Activated CD4-positive, alpha-beta T cell treated with anti-CD3 and anti-CD28 coated beads, Interleukin-2, amount 10 ng/mL, durations not matched to agents 24 days and 14 days (primary cell): ENCODE results near the gene PRDX6. TPM values are rescaled to one million over a fixed set of nuclear protein-coding genes. Genes with fewer than 3 reads are reported as not detected.

ENCODE experiments used
- DNase-seq: peaks from one replicate; pipeline ENCODE4 v3.0.0; 2022
- H3K27ac Mint-ChIP-seq: one replicate; pipeline ENCODE4 v1.8.0; 2022; ENCODE audit warnings: mild to moderate bottlenecking, mixed read lengths
- H3K27me3 Mint-ChIP-seq: one replicate; pipeline ENCODE4 v1.8.0; 2022; ENCODE audit warnings: mixed read lengths
- H3K36me3 Mint-ChIP-seq: one replicate; pipeline ENCODE4 v1.8.0; 2022; ENCODE audit warnings: low read depth, mild to moderate bottlenecking, mixed read lengths
- H3K4me1 Mint-ChIP-seq: one replicate; pipeline ENCODE4 v1.8.0; 2021; ENCODE audit warnings: mixed read lengths
- H3K4me3 Mint-ChIP-seq: one replicate; pipeline ENCODE4 v1.8.0; 2022; ENCODE audit warnings: mild to moderate bottlenecking, moderate library complexity, mixed read lengths
- H3K9me3 Mint-ChIP-seq: one replicate; pipeline ENCODE4 v1.8.0; 2021; ENCODE audit warnings: mixed read lengths
- intact Hi-C: fragments of 100-400 bp; cut with micrococcal nuclease; formaldehyde crosslinking; loops from one replicate; pipeline ENCODE4 v1.15.1; 2023
- total RNA-seq: library from RNA; stranded (reverse); gene quantifications from 2 replicates; pipeline ENCODE4 v1.2.3, GENCODE V29; 2022

Gene PRDX6, protein sequence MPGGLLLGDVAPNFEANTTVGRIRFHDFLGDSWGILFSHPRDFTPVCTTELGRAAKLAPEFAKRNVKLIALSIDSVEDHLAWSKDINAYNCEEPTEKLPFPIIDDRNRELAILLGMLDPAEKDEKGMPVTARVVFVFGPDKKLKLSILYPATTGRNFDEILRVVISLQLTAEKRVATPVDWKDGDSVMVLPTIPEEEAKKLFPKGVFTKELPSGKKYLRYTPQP
- total RNA-seq: 127 and 131 TPM in 2 replicates

DNA sequence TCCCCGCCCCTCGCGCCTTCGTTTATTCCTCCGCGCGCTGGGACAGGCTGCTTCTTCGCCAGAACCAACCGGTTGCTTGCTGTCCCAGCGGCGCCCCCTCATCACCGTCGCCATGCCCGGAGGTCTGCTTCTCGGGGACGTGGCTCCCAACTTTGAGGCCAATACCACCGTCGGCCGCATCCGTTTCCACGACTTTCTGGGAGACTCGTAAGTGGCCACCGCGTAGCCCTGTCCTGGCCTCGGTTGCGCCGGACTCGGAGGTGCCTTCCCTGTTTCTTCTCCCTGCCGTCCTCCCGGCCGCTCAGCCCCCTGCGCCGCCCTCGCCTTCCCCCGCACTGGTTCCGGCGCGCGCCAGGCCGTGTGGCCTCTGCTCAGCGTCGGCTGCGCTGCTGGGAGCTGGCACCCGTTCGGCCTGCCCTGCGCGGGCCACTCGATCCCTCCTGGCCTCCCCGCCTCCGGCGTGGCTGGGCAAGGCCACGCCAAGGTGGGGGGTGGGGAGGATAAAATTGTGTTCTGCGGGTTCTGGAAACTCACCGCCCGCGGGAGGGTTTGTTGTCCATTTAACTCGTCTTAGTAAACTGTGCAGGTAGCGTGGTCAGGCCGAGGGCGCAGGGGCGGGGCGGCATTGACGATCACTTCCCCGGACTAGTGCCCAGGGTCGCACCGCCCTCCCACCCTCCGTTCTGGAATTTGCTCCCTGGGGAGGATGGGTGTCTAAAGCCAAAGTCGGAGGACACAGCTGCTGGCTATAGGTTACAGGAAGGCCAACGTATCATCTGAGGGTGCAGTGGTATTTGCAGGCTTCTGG is at the start of gene PRDX6:
PRDX6 (plus strand) TSS at position 50 of the 808 bp plus-strand sequence; CDS start at position 113, 63 bp downstream.
- H3K36me3 Mint-ChIP-seq: peaks cover 32% of the 10 kb centered on the region
- no peaks in the 10 kb centered on the region for H3K27me3 Mint-ChIP-seq
- intact Hi-C loops: loop anchor here (1.0 to 10.0 kb wide), 6 partner anchors 347 to 1525 kb away; partner anchors contain the start of genes CENPL, DARS2, RABGAP1L and RC3H1
- no peaks in the 10 kb centered on the region for H3K9me3 Mint-ChIP-seq
- peak; percentile 93 for DNase-seq
- peak within 1 kb of the TSS; percentile 92 for H3K4me3 Mint-ChIP-seq
- peak within 1 kb of the TSS; percentile 96 for H3K27ac Mint-ChIP-seq
- peaks cover 50% of the 10 kb centered on the region for H3K4me1 Mint-ChIP-seq

DNA sequence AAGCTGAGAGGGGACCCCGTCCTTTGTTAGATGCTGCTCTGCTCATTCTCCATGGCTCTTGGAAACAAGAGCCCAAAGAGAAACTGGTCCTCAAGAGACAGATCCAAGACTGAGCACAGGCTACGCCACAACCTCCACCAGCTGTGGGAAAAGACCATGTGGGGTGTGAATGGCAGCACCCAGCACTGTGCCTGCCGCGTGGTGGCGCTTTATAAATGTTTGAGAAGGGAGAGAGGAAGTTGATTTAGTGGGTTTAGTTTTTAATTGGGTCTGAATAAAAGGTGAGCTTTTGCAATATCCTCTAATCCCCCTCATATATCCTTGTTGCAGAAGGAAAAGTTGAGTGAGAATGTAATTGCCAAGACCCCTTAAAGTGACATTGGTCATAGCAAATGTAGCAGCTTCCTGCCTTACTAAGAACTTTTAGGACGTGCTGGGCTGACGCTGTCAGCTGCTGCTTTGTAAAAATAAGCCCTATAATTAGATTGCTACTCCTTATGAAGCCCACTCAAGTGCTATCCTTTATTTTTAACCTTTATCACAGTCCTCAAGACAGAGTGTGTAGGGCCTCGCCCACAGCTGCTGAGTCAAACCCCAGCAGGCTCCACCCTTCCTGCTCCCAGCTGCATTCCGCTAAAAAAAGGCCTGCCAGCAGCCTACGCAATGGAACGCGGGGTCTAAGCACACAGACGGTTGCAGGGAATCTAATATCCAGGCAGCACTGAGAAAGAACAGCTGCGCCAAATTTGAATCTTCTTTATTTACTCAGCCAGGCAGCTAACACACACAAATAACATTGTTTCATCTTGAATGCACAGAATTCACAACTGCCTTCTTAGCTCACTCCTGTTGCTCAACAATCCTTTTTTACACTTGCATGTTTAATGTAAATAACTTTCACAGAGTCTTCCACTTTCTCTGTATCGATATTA is 47.4 kb upstream of the PRDX6 start:
- Mint-ChIP-seq H3K4me1 (peaks cover 18% of the 10 kb centered on the region), H3K27me3 (no peaks in the 10 kb centered on the region), H3K27ac (peak overlapping the region; percentile 66), H3K4me3 (peak overlapping the region; percentile 74), H3K36me3 (no peaks in the 10 kb centered on the region), H3K9me3 (no peaks in the 10 kb centered on the region)
- DNase-seq: peak; percentile 88
- intact Hi-C loops: loop anchor here (1.0 to 5.0 kb wide), 5 partner anchors 143 to 1313 kb away; partner anchors contain the start of genes CENPL, DARS2 and RC3H1

DNA sequence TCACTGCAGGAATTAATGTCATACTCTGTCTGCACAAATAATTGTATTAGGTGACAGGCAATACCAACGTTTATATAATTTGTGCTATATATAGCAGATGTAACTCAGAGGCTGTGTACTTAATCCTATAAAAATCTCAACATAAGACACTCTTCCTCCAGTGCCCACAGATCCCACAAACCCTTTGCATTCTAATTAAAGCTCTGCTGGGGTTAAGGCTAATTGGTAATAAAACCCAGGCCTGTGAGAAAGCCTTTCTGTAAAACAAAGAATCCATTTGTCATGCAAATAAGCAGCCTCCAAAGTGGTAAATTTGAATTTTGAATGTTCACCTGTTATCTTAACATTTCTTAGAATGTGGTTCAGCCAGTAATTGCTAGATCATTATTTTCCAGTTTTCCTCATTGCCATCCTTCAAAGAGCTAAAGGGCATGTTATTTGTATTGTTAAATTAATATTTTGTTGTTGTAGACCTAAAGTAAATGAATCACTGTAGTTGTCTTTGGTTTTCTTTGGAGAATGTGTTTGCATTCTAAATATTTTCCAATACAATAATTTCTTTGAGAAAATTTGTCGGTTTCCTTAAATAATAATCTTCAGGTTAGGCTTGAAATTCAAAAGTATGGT is 46.3 kb upstream of the PRDX6 start:
- no peak overlapping the region for H3K27ac Mint-ChIP-seq
- no peaks in the 10 kb centered on the region for H3K9me3 Mint-ChIP-seq
- H3K36me3 Mint-ChIP-seq: no peaks in the 10 kb centered on the region
- peak overlapping the region; percentile 7 for H3K4me3 Mint-ChIP-seq
- intact Hi-C loops: loop anchor here (1.0 to 5.0 kb wide), 6 partner anchors 46 to 1312 kb away; partner anchors contain the start of gene RC3H1
- H3K27me3 Mint-ChIP-seq: no peaks in the 10 kb centered on the region
- peak; percentile 38 for DNase-seq
- H3K4me1 Mint-ChIP-seq: peaks cover 18% of the 10 kb centered on the region

DNA sequence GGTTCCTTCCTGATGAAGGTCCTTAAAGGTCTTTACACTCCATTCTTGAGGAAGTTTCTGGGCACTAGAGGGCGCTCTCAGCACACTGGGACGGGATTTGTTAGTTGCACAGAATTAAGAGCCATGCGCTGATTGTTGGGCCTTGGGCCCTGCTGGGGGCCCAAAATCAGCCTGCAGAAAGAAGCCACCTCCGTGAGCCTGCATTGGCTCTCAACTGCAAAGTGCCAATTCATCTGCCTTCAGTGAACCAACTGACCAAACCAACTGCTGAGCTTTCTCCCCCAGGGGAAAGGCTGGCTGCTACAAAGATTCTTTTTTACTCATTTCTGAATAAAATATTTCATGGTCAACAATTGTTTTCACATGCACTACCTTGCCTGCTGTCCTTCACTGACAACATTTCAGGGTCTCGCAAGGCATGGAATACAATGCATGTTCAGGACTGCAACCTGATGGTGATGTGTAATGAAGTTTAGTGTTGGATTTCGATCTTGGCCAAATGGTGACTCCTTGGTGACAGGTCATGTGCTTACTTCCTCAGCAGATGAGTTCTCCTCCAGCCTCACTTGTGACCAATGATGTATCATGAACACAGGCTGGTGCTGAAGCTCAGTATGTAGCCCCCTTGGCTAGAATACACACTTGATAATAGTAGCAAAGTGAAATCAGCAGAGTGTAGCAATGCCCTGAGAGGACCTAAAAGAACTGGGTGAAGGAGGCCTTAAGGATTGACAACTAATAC is 45.7 kb upstream of the PRDX6 start:
- Mint-ChIP-seq H3K27ac (no peak overlapping the region), H3K27me3 (no peaks in the 10 kb centered on the region), H3K36me3 (no peaks in the 10 kb centered on the region), H3K4me3 (no peak overlapping the region), H3K4me1 (peaks cover 18% of the 10 kb centered on the region), H3K9me3 (no peaks in the 10 kb centered on the region)
- DNase-seq: peak; percentile 96
- intact Hi-C loops: loop anchor here (1.0 to 5.0 kb wide), 6 partner anchors 45 to 1311 kb away; partner anchors contain the start of gene RC3H1

DNA sequence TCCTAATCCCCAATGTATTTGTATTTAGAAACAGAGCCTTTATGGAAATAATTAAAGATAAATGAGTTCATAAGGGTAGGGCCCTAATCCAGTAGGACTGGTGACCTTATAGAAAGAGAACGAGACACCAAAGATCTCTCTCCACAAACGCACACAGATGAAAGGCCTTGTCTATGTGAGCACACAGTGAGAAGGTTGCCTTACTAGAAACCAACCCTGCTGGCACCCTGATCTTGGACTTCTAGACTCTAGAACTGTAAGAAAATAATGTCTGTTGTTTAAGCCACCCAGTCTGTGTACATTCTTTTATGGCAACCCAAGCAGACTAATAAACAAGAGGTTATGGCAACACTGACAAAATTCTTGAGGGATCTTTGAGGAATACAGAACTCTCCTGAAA is 44.8 kb upstream of the PRDX6 start:
- peaks cover 18% of the 10 kb centered on the region for H3K4me1 Mint-ChIP-seq
- intact Hi-C loops: loop anchor here (5.0 kb wide), 2 partner anchors 140 to 1310 kb away; no protein-coding TSS in a partner anchor

DNA sequence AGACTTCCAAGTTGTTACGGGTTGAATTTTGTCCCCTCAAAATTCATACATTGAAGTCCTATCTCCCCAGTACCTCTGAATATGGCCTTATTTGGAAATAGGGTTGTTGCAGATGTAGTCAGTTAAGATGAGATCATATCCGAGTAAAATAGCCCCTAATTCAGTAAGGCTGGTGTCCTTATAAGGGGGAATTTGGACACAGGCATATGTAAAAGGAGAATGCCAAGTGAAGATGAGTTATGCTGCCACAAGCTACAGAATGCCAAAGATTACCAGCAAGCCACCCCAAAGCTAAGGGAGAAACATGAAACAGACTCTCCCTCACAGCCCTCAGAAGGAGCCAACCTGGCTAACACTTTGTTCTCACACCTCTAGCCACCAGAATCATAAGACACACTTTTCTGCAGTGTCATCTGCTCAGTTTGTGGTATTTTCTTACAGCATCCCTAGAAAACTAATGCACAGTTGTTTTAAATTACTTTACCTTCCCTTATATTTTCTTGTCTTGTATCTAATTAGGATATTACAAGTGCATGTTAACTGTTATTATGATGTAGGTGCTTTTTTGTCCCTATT is 43.3 kb upstream of the PRDX6 start:
- no peak overlapping the region for H3K27ac Mint-ChIP-seq

More for the DNA sequence above, 44.8 kb upstream of the PRDX6 start:
- Mint-ChIP-seq H3K27ac (no peak overlapping the region), H3K4me3 (no peak overlapping the region), H3K36me3 (no peaks in the 10 kb centered on the region), H3K27me3 (no peaks in the 10 kb centered on the region), H3K9me3 (no peaks in the 10 kb centered on the region)
- peak; percentile 49 for DNase-seq

DNA sequence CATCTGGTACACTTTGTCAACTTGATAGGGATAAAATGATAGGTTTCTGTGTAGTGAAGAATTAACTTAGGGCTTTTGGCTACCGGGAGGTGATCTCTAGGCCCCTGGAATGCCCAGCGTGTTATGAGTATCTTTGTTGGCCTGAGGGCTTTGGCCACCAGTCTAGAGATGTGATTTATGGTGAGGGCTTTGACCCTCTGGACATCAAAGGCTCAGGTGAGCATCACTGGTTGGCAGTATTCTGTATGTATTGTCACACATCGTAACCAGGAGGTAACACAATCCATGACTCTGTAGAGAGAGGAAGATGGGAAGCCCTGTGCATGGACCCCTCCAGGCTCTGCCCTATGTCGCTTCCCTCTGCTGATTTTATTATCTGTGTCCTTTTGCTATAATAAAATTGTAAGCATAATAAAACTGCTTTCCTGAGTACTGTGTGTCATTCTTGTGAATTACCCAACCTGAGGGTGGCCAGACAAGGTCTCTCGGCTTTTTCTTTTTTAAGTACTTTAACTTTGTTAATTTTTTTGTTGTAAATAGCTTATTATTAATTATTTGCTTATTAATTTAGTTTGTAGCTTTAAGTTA is 40.2 kb upstream of the PRDX6 start:
- H3K27ac Mint-ChIP-seq: no peak overlapping the region
- intact Hi-C loops: no loop called here
- H3K4me3 Mint-ChIP-seq: no peak overlapping the region
- peaks cover 8% of the 10 kb centered on the region for H3K36me3 Mint-ChIP-seq
- H3K27me3 Mint-ChIP-seq: no peaks in the 10 kb centered on the region
- H3K9me3 Mint-ChIP-seq: no peaks in the 10 kb centered on the region
- no peaks in the 10 kb centered on the region for H3K4me1 Mint-ChIP-seq
- peak; percentile 43 for DNase-seq

More for the DNA sequence above, 43.3 kb upstream of the PRDX6 start:
- Mint-ChIP-seq H3K36me3 (peaks cover 3% of the 10 kb centered on the region), H3K4me3 (no peak overlapping the region), H3K27me3 (no peaks in the 10 kb centered on the region), H3K4me1 (peaks cover 18% of the 10 kb centered on the region), H3K9me3 (no peaks in the 10 kb centered on the region)
- intact Hi-C loops: loop anchor here (5.0 kb wide), 2 partner anchors 138 to 1308 kb away; no protein-coding TSS in a partner anchor
- peak; percentile 32 for DNase-seq

DNA sequence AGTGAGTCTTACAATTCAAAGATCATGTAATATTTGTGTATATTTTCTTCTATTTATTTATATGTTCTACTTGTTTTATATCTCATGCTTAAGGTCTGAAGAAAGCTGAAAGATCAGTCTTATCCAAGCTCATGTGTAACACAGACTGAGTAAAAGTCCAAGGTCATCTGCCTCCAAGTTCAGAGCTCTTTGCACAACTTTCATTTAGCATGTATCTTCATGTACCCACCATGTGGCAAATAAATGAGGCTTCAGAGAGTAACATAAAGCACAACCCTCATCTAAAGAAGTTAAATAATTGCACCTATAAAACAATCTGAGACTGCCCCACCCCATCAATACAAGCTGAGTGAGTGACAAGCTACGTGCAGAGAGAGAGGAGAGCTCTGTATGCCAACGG is 38.5 kb upstream of the PRDX6 start:
- H3K9me3 Mint-ChIP-seq: no peaks in the 10 kb centered on the region
- peak; percentile 40 for DNase-seq
- no peak overlapping the region for H3K4me3 Mint-ChIP-seq
- no peaks in the 10 kb centered on the region for H3K27me3 Mint-ChIP-seq
- intact Hi-C loops: no loop called here
- peaks cover 2% of the 10 kb centered on the region for H3K4me1 Mint-ChIP-seq
- peaks cover 8% of the 10 kb centered on the region for H3K36me3 Mint-ChIP-seq
- H3K27ac Mint-ChIP-seq: no peak overlapping the region

DNA sequence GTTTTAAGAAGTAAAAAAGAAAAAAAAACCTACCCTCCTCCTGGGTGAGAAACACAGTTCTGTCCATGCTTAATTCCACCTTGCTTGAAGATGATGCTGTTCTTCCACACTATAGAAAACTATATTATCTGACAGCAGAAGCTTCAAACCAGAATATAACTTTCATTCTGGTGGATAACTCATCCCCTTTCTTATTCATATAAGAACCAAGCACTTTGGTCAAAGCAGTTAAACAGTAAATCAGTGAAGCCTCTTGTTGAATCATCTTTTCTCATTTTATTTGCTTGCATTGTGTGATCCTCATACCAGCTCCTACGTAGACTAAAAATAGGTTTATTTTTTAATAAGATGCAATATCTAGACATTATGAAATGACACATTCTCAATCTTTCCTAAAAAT is 36.7 kb upstream of the PRDX6 start:
- no peaks in the 10 kb centered on the region for H3K9me3 Mint-ChIP-seq
- peaks cover 14% of the 10 kb centered on the region for H3K36me3 Mint-ChIP-seq
- no peaks in the 10 kb centered on the region for H3K27me3 Mint-ChIP-seq
- H3K27ac Mint-ChIP-seq: no peak overlapping the region
- no peak for DNase-seq
- peaks cover 13% of the 10 kb centered on the region for H3K4me1 Mint-ChIP-seq
- intact Hi-C loops: no loop called here
- H3K4me3 Mint-ChIP-seq: no peak overlapping the region

DNA sequence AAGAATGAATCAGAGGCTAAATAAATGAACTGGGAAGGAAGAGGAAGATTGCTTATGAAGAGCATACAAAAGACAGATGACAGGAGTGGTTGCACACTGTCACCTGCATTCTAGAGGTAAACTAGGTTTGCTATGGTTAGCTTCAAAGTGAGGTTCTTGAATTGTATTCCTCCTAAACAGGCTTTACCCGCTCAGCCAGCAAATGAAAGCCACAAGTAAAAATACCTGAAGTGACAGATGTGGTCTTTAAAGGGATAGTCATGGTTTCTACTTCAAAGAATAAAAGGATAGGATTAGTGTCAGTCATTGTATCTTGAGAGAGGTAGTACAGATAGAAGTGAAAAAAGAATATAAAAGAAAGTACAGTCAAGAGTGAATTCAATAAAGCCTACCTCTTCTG is 32.4 kb upstream of the PRDX6 start:
- intact Hi-C loops: no loop called here
- Mint-ChIP-seq H3K36me3 (peaks cover 40% of the 10 kb centered on the region), H3K4me1 (peaks cover 13% of the 10 kb centered on the region), H3K27me3 (no peaks in the 10 kb centered on the region), H3K27ac (peak overlapping the region; percentile 1), H3K4me3 (peak overlapping the region; percentile 1), H3K9me3 (peaks cover 4% of the 10 kb centered on the region)
- peak; percentile 69 for DNase-seq

DNA sequence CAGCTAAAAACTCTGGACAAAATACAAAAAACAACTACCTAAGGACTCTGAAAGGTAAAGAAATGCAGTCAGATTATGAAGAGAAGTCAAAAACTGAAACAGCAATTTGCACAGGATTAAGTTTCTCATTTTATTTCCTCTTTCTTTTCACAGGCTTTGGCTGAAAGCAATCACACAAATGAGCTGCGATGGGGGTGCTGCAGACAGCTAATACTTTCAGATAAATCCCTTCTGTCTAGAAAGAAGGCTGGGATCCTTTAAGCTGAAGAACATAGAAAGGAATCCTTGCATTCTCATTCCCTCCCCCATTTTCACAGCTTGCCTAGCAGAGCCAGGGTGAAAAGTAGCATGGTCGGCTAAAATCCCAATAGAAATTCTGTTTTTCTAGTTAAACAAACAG is 32.0 kb upstream of the PRDX6 start:
- no peak for DNase-seq
- Mint-ChIP-seq H3K36me3 (peaks cover 42% of the 10 kb centered on the region), H3K27ac (no peak overlapping the region), H3K4me3 (peak overlapping the region; percentile 1), H3K27me3 (no peaks in the 10 kb centered on the region), H3K4me1 (peaks cover 13% of the 10 kb centered on the region), H3K9me3 (peaks cover 4% of the 10 kb centered on the region)
- intact Hi-C loops: no loop called here

DNA sequence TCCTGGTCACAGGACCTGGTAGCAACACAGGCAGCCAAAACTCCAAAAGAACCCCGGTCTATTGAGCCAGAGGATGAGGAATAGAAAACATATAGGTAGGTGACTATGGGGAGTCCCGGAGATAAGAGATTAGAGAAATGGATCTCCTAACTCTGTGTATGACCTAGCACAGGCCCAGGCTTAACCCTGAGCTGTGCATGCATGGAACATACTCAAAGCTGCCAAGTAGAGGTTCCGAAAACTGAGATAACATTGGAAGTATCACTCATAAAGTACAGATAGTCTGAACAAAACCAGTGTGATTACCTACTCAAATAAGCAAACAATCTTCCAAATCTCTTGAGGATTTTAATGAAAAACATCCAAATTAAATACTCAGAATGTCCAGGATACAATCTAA is 31.5 kb upstream of the PRDX6 start:
- Mint-ChIP-seq H3K27me3 (no peaks in the 10 kb centered on the region), H3K27ac (no peak overlapping the region), H3K4me1 (peaks cover 13% of the 10 kb centered on the region), H3K4me3 (no peak overlapping the region), H3K9me3 (peaks cover 4% of the 10 kb centered on the region), H3K36me3 (peaks cover 42% of the 10 kb centered on the region)
- DNase-seq: no peak
- intact Hi-C loops: no loop called here
